IMR-90 (cell line): ENCODE data around the gene VPS26B. TPM values are rescaled to one million over a fixed set of nuclear protein-coding genes. Genes with fewer than 3 reads are reported as not detected.

Source experiments
- ATAC-seq: fragments of 200-7000 bp; cut with Tn5 transposase; 2 replicates; pipeline ENCODE4 v1.9.1; 2020; ENCODE audit warnings: low read depth, mild to moderate bottlenecking, moderate library complexity
- BruUV-seq: library from RNA; stranded (reverse); fragments of 400-500 nt; replicated peaks from 2 replicates; lab custom pipeline; 2021; lab: Mats Ljungman, UMichigan
- CTCF ChIA-PET: fragments of 300-600 bp; formaldehyde crosslinking; extraction: SDS; loops from one replicate; lab custom pipeline; 2021; ENCODE audit warnings: antibody characterized with exemption; lab: Yijun Ruan, JAX
- POLR2A ChIA-PET: fragments of 300-600 bp; sonication (Branson Sonifier 250); formaldehyde crosslinking; loops from one replicate; lab custom pipeline; 2022; ENCODE audit warnings: antibody characterized with exemption; ENCODE audit not compliant: unreplicated experiment; lab: Charles Lee
- DNase-seq: peaks from one replicate; pipeline ENCODE4 v3.0.0; 2013
- H2AFZ ChIP-seq: replicated peaks from 2 replicates; pipeline ENCODE3; 2013; ENCODE audit warnings: low read length, mild to moderate bottlenecking; ENCODE audit not compliant: poor library complexity
- H2AK5ac ChIP-seq: 2 replicates; pipeline ENCODE4 v1.6.1; 2013; ENCODE audit warnings: low read depth, low read length, inconsistent platforms
- H2AK9ac ChIP-seq: replicated peaks from 2 replicates; pipeline ENCODE3; 2013; ENCODE audit warnings: mild to moderate bottlenecking, low read depth, low read length, moderate library complexity; ENCODE audit not compliant: poor library complexity
- H2BK120ac ChIP-seq: 2 replicates; pipeline ENCODE4 v1.6.1; 2013; ENCODE audit warnings: low read depth, low read length, inconsistent platforms
- H2BK15ac ChIP-seq: 3 replicates; pipeline ENCODE4 v1.6.1; 2013; ENCODE audit warnings: low read depth, low read length, inconsistent platforms
- H2BK20ac ChIP-seq: 2 replicates; pipeline ENCODE4 v1.6.1; 2013; ENCODE audit warnings: low read depth, mild to moderate bottlenecking, inconsistent platforms, low read length, moderate library complexity
- H2BK5ac ChIP-seq: 2 replicates; pipeline ENCODE4 v1.6.1; 2013; ENCODE audit warnings: mild to moderate bottlenecking, low read depth, low read length, inconsistent platforms; ENCODE audit not compliant: poor library complexity, severe bottlenecking
- H3K14ac ChIP-seq: replicated peaks from 2 replicates; pipeline ENCODE4 v1.6.1; 2013; ENCODE audit warnings: low read depth, low read length, inconsistent platforms
- H3K18ac ChIP-seq: 2 replicates; pipeline ENCODE4 v1.6.1; 2013; ENCODE audit warnings: low read depth, low read length, control low read depth
- H3K23ac ChIP-seq: 2 replicates; pipeline ENCODE4 v1.6.1; 2013; ENCODE audit warnings: low read depth, low read length, inconsistent platforms
- H3K27ac ChIP-seq: 2 replicates; pipeline ENCODE4 v1.5.1; 2013; ENCODE audit warnings: mild to moderate bottlenecking, control low read depth, low read length; ENCODE audit not compliant: insufficient read depth
- H3K27me3 ChIP-seq: 2 replicates; pipeline ENCODE4 v1.6.1; 2013; ENCODE audit warnings: low read length; ENCODE audit not compliant: control insufficient read depth, insufficient read depth
- H3K36me3 ChIP-seq: 2 replicates; pipeline ENCODE4 v1.6.1; 2013; ENCODE audit warnings: low read length, mixed read lengths; ENCODE audit not compliant: control insufficient read depth, insufficient read depth
- H3K4ac ChIP-seq: 2 replicates; pipeline ENCODE4 v1.6.1; 2013; ENCODE audit warnings: low read depth, low read length, inconsistent platforms
- H3K4me1 ChIP-seq: 2 replicates; pipeline ENCODE4 v1.6.1; 2013; ENCODE audit warnings: low read length, mixed read lengths; ENCODE audit not compliant: control insufficient read depth, insufficient read depth
- H3K4me2 ChIP-seq: 2 replicates; pipeline ENCODE4 v1.6.1; 2013; ENCODE audit warnings: low read depth, mild to moderate bottlenecking, control low read depth, low read length, moderate library complexity
- H3K4me3 ChIP-seq: 2 replicates; pipeline ENCODE4 v1.5.1; 2013; ENCODE audit warnings: low read depth, mild to moderate bottlenecking, control low read depth, low read length, moderate library complexity; ENCODE audit not compliant: insufficient read depth
- H3K56ac ChIP-seq: 2 replicates; pipeline ENCODE4 v1.6.1; 2013; ENCODE audit warnings: low read length, inconsistent platforms; ENCODE audit not compliant: insufficient read depth; ENCODE audit errors: extremely low read depth
- H3K79me1 ChIP-seq, 2 experiments: 2 replicates each; pipeline ENCODE4 v1.6.1; 2013; ENCODE audit warnings: low read length in 2 of 2, inconsistent platforms in 1 of 2, low read depth in 1 of 2
- H3K9ac ChIP-seq: 2 replicates; pipeline ENCODE4 v1.6.1; 2013; ENCODE audit warnings: low read depth, low read length, control low read depth
- H3K9me1 ChIP-seq: 2 replicates; pipeline ENCODE4 v1.6.1; 2013; ENCODE audit warnings: low read length, inconsistent platforms; ENCODE audit not compliant: insufficient read depth
- H3K9me3 ChIP-seq: 2 replicates; pipeline ENCODE4 v1.6.1; 2013; ENCODE audit warnings: low read length; ENCODE audit not compliant: control insufficient read depth, insufficient read depth
- H4K20me1 ChIP-seq: 2 replicates; pipeline ENCODE4 v1.6.1; 2013; ENCODE audit warnings: low read length, inconsistent platforms; ENCODE audit not compliant: insufficient read depth
- H4K5ac ChIP-seq: 2 replicates; pipeline ENCODE4 v1.6.1; 2013; ENCODE audit warnings: mild to moderate bottlenecking, low read depth, low read length, control low read depth
- H4K8ac ChIP-seq, 2 experiments: 2 replicates each; pipeline ENCODE4 v1.6.1; 2013; ENCODE audit warnings: low read depth in 2 of 2, low read length in 2 of 2, control low read depth in 1 of 2, inconsistent platforms in 1 of 2
- H4K91ac ChIP-seq: 2 replicates; pipeline ENCODE4 v1.6.1; 2013; ENCODE audit warnings: low read depth, low read length, inconsistent platforms; ENCODE audit not compliant: insufficient read depth
- BHLHE40 ChIP-seq: fragments of 150-350 bp; IDR thresholded peaks from 2 replicates; pipeline ENCODE4 v1.6.1; 2016; ENCODE audit warnings: mild to moderate bottlenecking, low read depth, low read length
- CEBPB ChIP-seq: IDR thresholded peaks from 2 replicates; pipeline ENCODE4 v1.6.1; 2012; ENCODE audit warnings: low read depth, low read length, improper control_type of control experiment
- CHD1 ChIP-seq: IDR thresholded peaks from 2 replicates; pipeline ENCODE4 v1.6.1; 2012; ENCODE audit warnings: low read depth, low read length, improper control_type of control experiment
- CTCF ChIP-seq: conservative IDR thresholded peaks from 2 replicates; pipeline ENCODE4 v1.5.1; 2012; ENCODE audit warnings: mild to moderate bottlenecking, low read depth, low read length, improper control_type of control experiment
- ELK1 ChIP-seq: fragments of 150-350 bp; IDR thresholded peaks from 2 replicates; pipeline ENCODE4 v1.6.1; 2016; ENCODE audit warnings: low read depth, mild to moderate bottlenecking, low read length, moderate library complexity, borderline replicate concordance
- FOS ChIP-seq: fragments of 150-350 bp; IDR thresholded peaks from 2 replicates; pipeline ENCODE4 v1.6.1; 2016; ENCODE audit warnings: low read depth, low read length
- MAFK ChIP-seq: IDR thresholded peaks from 2 replicates; pipeline ENCODE4 v1.6.1; 2012; ENCODE audit warnings: low read depth, low read length, improper control_type of control experiment
- MAZ ChIP-seq: IDR thresholded peaks from 2 replicates; pipeline ENCODE4 v1.6.1; 2012; ENCODE audit warnings: low read depth, mild to moderate bottlenecking, low read length, improper control_type of control experiment, moderate library complexity, borderline replicate concordance
- MXI1 ChIP-seq: IDR thresholded peaks from 2 replicates; pipeline ENCODE4 v1.6.1; 2012; ENCODE audit warnings: low read depth, mild to moderate bottlenecking, low read length, moderate library complexity, borderline replicate concordance
- NFE2L2 ChIP-seq: fragments of 150-350 bp; IDR thresholded peaks from 2 replicates; pipeline ENCODE4 v1.6.1; 2016; ENCODE audit warnings: low read depth, mild to moderate bottlenecking, low read length
- POLR2A ChIP-seq: IDR thresholded peaks from 2 replicates; pipeline ENCODE4 v1.6.1; 2012; ENCODE audit warnings: mild to moderate bottlenecking, low read depth, low read length
- RAD21 ChIP-seq: IDR thresholded peaks from 2 replicates; pipeline ENCODE4 v1.6.1; 2012; ENCODE audit warnings: low read length, improper control_type of control experiment
- RCOR1 ChIP-seq: IDR thresholded peaks from 2 replicates; pipeline ENCODE4 v1.6.1; 2012; ENCODE audit warnings: mild to moderate bottlenecking, low read length, improper control_type of control experiment; ENCODE audit not compliant: insufficient replicate concordance
- USF2 ChIP-seq: fragments of 150-350 bp; IDR thresholded peaks from 2 replicates; pipeline ENCODE4 v1.6.1; 2017; ENCODE audit warnings: mild to moderate bottlenecking, antibody characterized with exemption, low read length, low read depth
- WGBS, 2 experiments: methylation state at CpG; one replicate each; pipeline versions ENCODE4 v1.1.5 to v1.1.7; 2013; ENCODE audit warnings: missing lambda C conversion rate in 2 of 2; ENCODE audit not compliant: insufficient read length in 1 of 2; ENCODE audit errors: extremely low coverage in 2 of 2; 5-methylcytosine and 5-hydroxymethylcytosine counted together
- dilution Hi-C: fragments of 300-500 bp; cut with HindIII; formaldehyde crosslinking; loops from one replicate; pipeline ENCODE4 v1.14.3; 2018; ENCODE audit warnings: low sequenced_read_pairs; ENCODE audit not compliant: unreplicated experiment
- in situ Hi-C: fragments of 300-500 bp; cut with MboI; formaldehyde crosslinking; loops from 3 replicates; pipeline ENCODE4 v1.14.3; 2019; ENCODE audit warnings: low sequenced_read_pairs, inconsistent platforms, mixed read lengths
- intact Hi-C: fragments of 100-400 bp; cut with micrococcal nuclease; formaldehyde crosslinking; loops from 2 replicates; pipeline ENCODE4 v1.10.0; 2022
- polyA plus RNA-seq, 3 experiments: library from polyadenylated mRNA; depleted of rRNA; stranded (reverse); fragments of >200 nt; gene quantifications; 2 replicates each; pipeline ENCODE4 v1.2.3, GENCODE V29; 2012; ENCODE audit warnings: low replicate concordance in 1 of 3
- total RNA-seq: library from RNA; depleted of rRNA; stranded (reverse); fragments of >200 nt; gene quantifications from 2 replicates; pipeline ENCODE4 v1.2.3, GENCODE V29; 2012

The VPS26B gene
- total and polyA plus RNA-seq, 2 of the 4 experiments (the other 2 are of a cell fraction) = 41.6 to 51.1 TPM

- Histone ChIP-seq H3K9me1 (no peaks in the 10 kb centered on the region), H3K4me3 (no peak overlapping the region), H4K91ac (no peak overlapping the region), H3K27ac (no peak overlapping the region), H3K9me3 (no peaks in the 10 kb centered on the region), H2BK15ac (no peak overlapping the region), H2AK9ac (no peak overlapping the region), H2BK120ac (no peak overlapping the region), H2BK5ac (no peak overlapping the region), H3K9ac (no peak overlapping the region), H3K36me3 (peaks cover 12% of the 10 kb centered on the region), H3K4ac (no peak overlapping the region), H2AK5ac (no peak overlapping the region), H4K5ac (no peak overlapping the region), H3K79me1 (no peaks in the 10 kb centered on the region), H2BK20ac (no peak overlapping the region), H3K4me2 (no peak overlapping the region), H3K27me3 (peaks cover 15% of the 10 kb centered on the region; the same call in 1 of the 2 replicates), H2AFZ (no peak overlapping the region), H3K4me1 (peaks cover 4% of the 10 kb centered on the region), H4K8ac (no peak overlapping the region), H3K23ac (no peak overlapping the region), H3K18ac (no peak overlapping the region), H3K14ac (no peak overlapping the region), H4K20me1 (no peaks in the 10 kb centered on the region; the same call in 1 of the 2 replicates), H3K56ac (no peak overlapping the region)
- DNase-seq = no peak
- no CpG with 5 or more reads among the region's 5 CpGs for WGBS, 2 experiments
- CTCF ChIA-PET = no interaction called here
- no peak for ATAC-seq
- BruUV-seq = no TSS peak
- POLR2A ChIA-PET = no interaction called here
- dilution Hi-C loops (no loop called here), in situ Hi-C loops (no loop called here), intact Hi-C loops (no loop called here)
- TF ChIP-seq MXI1 (no peak), CHD1 (no peak), FOS (no peak), RAD21 (no peak), RCOR1 (no peak), ELK1 (no peak), NFE2L2 (no peak), CTCF (no peak), MAZ (no peak), POLR2A (no peak), USF2 (no peak), BHLHE40 (no peak), MAFK (no peak), CEBPB (no peak)
These were observed 43.0 kb downstream of the VPS26B start for GRCh38 chr11:134267461-134267860.
